Measurements from ENCODE around the gene GJD2.

The GJD2 gene

DNA sequence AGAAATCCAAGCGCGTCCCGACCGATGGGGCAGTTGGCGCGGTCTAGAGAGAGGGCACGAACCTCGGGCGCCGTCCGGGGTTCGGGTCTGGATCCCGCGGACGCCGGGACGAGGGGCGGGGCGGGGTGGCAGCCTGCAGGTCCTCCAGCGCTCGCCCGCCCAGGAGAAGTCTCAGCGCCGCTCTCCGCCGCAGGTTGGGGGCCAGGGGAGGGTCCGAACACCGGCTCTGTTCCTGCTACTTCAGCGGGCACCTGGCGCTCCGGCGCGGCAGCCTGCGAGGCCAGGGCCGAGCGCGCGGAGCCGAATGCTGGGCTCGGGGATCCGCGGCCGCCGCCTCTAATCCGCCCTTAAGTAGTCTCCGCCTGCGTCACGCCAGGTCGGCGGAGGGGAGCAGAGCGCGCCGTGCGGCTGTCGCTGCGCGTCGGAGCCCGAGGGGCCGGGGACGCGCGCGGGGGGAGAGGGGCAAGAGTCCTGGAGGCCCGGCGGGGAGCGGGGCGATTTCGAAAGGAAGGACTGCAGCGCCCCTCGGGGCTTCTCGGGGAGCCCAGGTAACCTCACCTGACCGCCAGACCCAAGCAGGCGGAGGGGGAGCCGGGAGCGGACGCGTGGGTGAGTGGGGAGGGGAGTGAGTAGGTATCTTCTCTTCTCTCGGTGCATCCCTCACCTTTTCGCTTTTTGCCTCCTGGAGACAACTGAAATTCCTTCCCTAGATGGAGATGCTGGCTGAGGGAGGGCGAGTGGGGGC is at the start of gene GJD2:
GJD2 (minus strand) TSS at position 325 of the 745 bp plus-strand sequence. CDS start 510 bp downstream, outside the sequence.
- no peak for DNase-seq (ENCODE audit: extremely low read depth, insufficient read length)
- H3K4me3 ChIP-seq (replicated peaks; ENCODE audit: low read depth, low read length), result no peak within 1 kb of the TSS
- peaks cover 4% of the 10 kb centered on the region for H3K27me3 ChIP-seq (replicated peaks; ENCODE audit: control insufficient read depth, insufficient read depth, low read length)

GRCh38 chr15:34804113-34804512 is 49.3 kb upstream of the GJD2 start:
- H3K36me3 ChIP-seq (ENCODE audit: control insufficient read depth, insufficient read depth, low read length), result no peaks in the 10 kb centered on the region
- no peaks in the 10 kb centered on the region for H3K27me3 ChIP-seq (replicated peaks; ENCODE audit: control insufficient read depth, insufficient read depth, low read length)
- DNase-seq (ENCODE audit: extremely low read depth, insufficient read length), result no peak
- no peak overlapping the region for H3K4me3 ChIP-seq (replicated peaks; ENCODE audit: low read depth, low read length)
- TF ChIP-seq, protein P1, sequence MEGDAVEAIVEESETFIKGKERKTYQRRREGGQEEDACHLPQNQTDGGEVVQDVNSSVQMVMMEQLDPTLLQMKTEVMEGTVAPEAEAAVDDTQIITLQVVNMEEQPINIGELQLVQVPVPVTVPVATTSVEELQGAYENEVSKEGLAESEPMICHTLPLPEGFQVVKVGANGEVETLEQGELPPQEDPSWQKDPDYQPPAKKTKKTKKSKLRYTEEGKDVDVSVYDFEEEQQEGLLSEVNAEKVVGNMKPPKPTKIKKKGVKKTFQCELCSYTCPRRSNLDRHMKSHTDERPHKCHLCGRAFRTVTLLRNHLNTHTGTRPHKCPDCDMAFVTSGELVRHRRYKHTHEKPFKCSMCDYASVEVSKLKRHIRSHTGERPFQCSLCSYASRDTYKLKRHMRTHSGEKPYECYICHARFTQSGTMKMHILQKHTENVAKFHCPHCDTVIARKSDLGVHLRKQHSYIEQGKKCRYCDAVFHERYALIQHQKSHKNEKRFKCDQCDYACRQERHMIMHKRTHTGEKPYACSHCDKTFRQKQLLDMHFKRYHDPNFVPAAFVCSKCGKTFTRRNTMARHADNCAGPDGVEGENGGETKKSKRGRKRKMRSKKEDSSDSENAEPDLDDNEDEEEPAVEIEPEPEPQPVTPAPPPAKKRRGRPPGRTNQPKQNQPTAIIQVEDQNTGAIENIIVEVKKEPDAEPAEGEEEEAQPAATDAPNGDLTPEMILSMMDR (IDR thresholded peaks at IDR 0.05; ENCODE audit: insufficient read depth, low read length, poor library complexity, severe bottlenecking), result no peak

More for the DNA sequence above, at the start of gene GJD2:
- H3K36me3 ChIP-seq (ENCODE audit: control insufficient read depth, insufficient read depth, low read length), result no peaks in the 10 kb centered on the region
- TF ChIP-seq, protein P1 (IDR thresholded peaks at IDR 0.05; ENCODE audit: insufficient read depth, low read length, poor library complexity, severe bottlenecking), result no peak

DNA sequence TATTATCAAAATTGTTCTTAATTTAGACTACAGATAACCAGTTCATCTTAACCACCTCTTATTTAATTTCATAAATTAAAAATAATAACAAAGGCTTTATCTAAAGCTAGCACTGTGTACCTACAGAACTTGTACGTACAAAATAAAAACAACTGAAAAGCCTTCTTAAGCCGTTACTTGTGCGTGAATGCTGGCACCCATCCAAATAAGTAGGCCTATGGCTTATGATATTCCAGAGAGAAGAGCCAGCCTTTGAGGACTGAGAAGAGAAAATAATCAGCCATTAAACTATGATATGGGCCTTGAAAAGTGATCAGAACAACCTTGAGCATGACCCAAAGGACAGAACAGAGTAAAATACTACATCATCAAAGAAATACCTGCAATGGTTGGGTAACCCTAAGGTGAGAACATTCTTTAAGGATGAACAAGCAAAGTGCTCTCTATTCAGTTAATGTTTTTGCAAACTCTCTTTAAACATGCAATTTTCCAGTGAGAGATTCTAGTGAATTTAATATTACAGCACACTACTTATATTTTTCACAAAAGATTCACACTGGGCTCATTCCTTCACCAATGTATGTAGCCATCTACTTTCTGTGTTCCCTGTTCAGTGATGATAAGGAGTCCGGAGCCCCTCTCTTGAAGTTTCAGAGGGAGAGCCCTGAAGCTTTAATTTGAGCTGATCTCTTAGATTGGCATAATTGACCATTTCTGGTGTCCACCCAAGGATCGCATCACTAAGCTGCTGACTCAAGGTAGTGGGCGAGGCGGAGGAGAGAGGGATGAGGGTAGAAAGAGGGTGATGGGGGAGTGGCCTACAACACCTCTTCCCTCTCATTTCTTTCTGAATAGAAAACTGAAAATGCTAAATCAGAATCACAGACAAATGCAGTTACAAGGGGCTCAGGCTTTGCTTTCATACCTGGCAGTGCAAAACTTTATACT is 48.3 kb upstream of the GJD2 start:
- H3K27me3 ChIP-seq (replicated peaks; ENCODE audit: control insufficient read depth, insufficient read depth, low read length), result no peaks in the 10 kb centered on the region
- H3K36me3 ChIP-seq (ENCODE audit: control insufficient read depth, insufficient read depth, low read length), result no peaks in the 10 kb centered on the region
- TF ChIP-seq, protein P1 (IDR thresholded peaks at IDR 0.05; ENCODE audit: insufficient read depth, low read length, poor library complexity, severe bottlenecking), result no peak
- no peak for DNase-seq (ENCODE audit: extremely low read depth, insufficient read length)
- no peak overlapping the region for H3K4me3 ChIP-seq (replicated peaks; ENCODE audit: low read depth, low read length)

DNA sequence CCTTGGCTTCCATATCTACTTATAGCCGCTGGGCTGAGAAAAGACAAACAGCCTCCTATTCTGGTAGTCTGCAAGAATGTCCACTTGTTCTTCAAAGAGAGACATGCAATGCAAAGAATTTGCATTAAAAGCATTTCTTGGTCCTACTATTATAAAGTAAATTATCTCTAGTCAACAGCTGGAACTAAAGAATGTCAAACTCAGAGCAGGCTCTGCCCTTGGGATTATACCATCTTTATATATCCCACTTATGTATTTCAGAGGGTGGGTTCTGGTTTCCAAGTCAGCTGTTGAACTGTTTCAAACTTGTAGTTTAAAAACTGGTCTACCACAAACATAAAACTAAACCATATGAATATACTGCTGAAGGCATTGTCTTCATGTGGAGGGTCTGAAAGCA is 47.6 kb upstream of the GJD2 start:
- no peak for DNase-seq (ENCODE audit: extremely low read depth, insufficient read length)

More for the DNA sequence above, 47.6 kb upstream of the GJD2 start:
- Histone ChIP-seq H3K4me3 (replicated peaks; ENCODE audit: low read depth, low read length) (no peak overlapping the region), H3K36me3 (ENCODE audit: control insufficient read depth, insufficient read depth, low read length) (no peaks in the 10 kb centered on the region), H3K27me3 (replicated peaks; ENCODE audit: control insufficient read depth, insufficient read depth, low read length) (no peaks in the 10 kb centered on the region)
- TF ChIP-seq, protein P1 (IDR thresholded peaks at IDR 0.05; ENCODE audit: insufficient read depth, low read length, poor library complexity, severe bottlenecking), result no peak
